Measurements from ENCODE around the gene SYDE1.
A peak's percentile ranks its signal among the peaks of the same experiment; 100 is the strongest.

The SYDE1 gene

GRCh38 chr19:15144046-15144646, 36.9 kb downstream of the SYDE1 start:
- no peak for TF ChIP-seq CTCF (IDR thresholded peaks at IDR 0.05)
- no peak for TF ChIP-seq ZFX (IDR thresholded peaks at IDR 0.05; ENCODE audit: borderline replicate concordance)
- H3K27ac ChIP-seq, result no peak overlapping the region

GRCh38 chr19:15147090-15147489, 39.9 kb downstream of the SYDE1 start:
- H3K27ac ChIP-seq, result no peak overlapping the region
- TF ChIP-seq ZFX (IDR thresholded peaks at IDR 0.05; ENCODE audit: borderline replicate concordance), result no peak
- no peak for TF ChIP-seq CTCF (IDR thresholded peaks at IDR 0.05)

DNA sequence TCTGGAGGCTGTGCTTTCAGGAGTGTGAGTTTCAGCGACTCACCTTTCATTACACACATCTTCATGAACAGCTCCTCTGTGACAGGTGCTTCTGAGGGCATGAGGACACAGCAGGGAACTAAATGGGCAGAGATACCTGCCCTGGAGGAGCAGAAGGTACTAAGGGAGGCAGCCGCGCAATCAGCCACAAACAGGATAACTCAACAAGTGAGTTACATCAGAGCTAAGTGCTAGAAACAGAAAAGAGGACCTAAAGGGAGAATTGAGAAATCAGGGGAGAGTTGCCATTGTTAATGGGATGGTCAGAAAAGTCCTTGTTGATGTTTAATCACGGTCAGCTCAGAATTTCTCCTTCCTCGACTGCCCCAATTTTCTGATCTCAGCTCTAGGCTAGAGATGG, 42.5 kb downstream of the SYDE1 start:
- TF ChIP-seq ZFX (IDR thresholded peaks at IDR 0.05; ENCODE audit: borderline replicate concordance), result no peak
- TF ChIP-seq CTCF (IDR thresholded peaks at IDR 0.05), result no peak

DNA sequence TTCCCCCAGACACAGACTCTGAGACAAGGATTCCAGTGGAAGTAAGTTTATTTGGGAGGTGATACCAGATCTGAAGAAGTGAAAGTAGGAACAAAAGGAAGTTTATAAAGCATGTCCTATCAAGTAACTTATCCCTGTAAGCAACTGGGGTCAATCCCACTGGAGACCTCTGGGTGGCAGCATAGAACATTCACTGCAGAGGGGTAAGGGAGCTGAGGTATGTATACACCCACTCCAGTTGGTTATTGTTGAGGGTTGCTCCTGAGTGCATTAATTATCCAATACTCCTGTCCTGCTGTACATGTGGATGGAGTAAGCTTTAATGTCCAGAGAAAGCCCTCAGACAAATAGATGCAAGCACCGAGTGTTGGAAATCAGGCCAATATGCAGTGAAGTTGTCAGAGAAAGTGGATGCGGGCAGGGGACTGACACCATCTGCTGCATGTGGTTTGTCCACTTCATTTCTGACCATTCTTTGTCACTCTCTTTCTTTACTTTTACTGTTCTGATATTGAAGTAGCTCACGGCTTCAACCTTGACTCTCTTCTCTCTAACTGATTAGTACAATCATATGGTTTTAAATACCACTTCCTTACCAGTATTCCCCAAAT, 46.9 kb downstream of the SYDE1 start:
- TF ChIP-seq CTCF (IDR thresholded peaks at IDR 0.05) (peak; percentile 84), ZFX (IDR thresholded peaks at IDR 0.05; ENCODE audit: borderline replicate concordance) (no peak)
- no peak overlapping the region for H3K27ac ChIP-seq

More for the DNA sequence above, 42.5 kb downstream of the SYDE1 start:
- no peak overlapping the region for H3K27ac ChIP-seq

DNA sequence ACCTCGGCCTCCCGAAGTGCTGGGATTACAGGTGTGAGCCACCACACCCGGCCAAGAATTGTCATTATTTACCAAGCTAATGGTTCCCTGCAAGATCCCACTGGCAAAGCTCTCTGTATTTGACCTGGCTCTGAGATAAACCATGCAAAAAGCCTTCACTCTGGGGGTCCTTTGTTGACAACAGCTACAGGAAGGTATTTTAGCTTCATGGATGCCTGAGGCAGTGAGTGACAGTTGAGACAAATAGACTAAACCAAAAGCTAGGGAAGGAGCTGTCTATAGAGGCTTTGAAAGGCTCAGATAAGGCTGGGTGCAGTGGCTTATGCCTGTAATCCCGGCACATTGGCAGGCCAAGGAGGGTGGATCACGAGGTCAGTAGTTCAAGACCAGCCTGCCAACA, 48.1 kb downstream of the SYDE1 start:
- H3K27ac ChIP-seq, result no peak overlapping the region
- TF ChIP-seq ZFX (IDR thresholded peaks at IDR 0.05; ENCODE audit: borderline replicate concordance) (no peak), CTCF (IDR thresholded peaks at IDR 0.05) (no peak)

GRCh38 chr19:15156391-15156790, 49.2 kb downstream of the SYDE1 start:
- TF ChIP-seq CTCF (IDR thresholded peaks at IDR 0.05) (no peak), ZFX (IDR thresholded peaks at IDR 0.05; ENCODE audit: borderline replicate concordance) (no peak)
- H3K27ac ChIP-seq, result no peak overlapping the region

DNA sequence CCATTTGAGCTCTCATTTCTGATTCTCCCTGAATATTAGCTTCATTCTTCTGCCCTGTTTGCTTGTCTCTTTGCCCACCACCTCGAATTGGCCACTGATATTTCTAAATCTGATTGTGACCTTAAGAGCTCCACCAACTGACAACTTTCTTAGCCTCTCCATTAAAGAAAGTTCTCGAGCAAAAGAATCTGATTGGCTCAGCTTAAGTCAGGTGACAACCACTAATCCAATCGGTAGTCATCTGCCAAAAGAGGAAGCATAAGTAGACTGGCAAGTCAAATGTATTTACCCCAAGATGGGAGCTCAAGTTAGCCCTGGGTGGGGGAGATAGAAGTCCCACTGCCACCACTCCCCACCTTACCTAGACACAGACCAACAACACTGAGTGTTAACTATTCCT, 52.0 kb downstream of the SYDE1 start:
- TF ChIP-seq ZFX (IDR thresholded peaks at IDR 0.05; ENCODE audit: borderline replicate concordance), result no peak

More for the DNA sequence above, 52.0 kb downstream of the SYDE1 start:
- no peak overlapping the region for H3K27ac ChIP-seq

Measured in 22Rv1 (cell line).